GM23248 (cell line): ENCODE data around the gene FAM227B. TPM values are rescaled to one million over a fixed set of nuclear protein-coding genes. Genes with fewer than 3 reads are reported as not detected.
"Not testable (repeated sequence)": the region's sequence is repeated elsewhere in the genome, so short reads cannot be mapped to it uniquely, and the experiment has no call there.

Source experiments
- DNase-seq: peaks from one replicate; pipeline ENCODE4 v3.0.0-alpha.2; 2015
- H2AFZ ChIP-seq: fragments of 200-600 bp; sonication (generic); 2 replicates; pipeline ENCODE4 v1.6.1; 2016; ENCODE audit warnings: antibody characterized with exemption
- H3F3A ChIP-seq: fragments of 200-600 bp; sonication (generic); 2 replicates; pipeline ENCODE4 v1.6.1; 2016; ENCODE audit warnings: mild to moderate bottlenecking, antibody characterized with exemption, mixed run types; ENCODE audit not compliant: insufficient read depth
- H3K27ac ChIP-seq: fragments of 200-600 bp; sonication (generic); 2 replicates; pipeline ENCODE4 v1.5.1; 2016; ENCODE audit warnings: mild to moderate bottlenecking
- H3K27me3 ChIP-seq: fragments of 200-600 bp; sonication (generic); replicated peaks from 2 replicates; pipeline ENCODE4 v1.6.1; 2016; ENCODE audit warnings: mild to moderate bottlenecking; ENCODE audit not compliant: insufficient read depth
- H3K36me3 ChIP-seq: fragments of 200-600 bp; sonication (generic); 2 replicates; pipeline ENCODE4 v1.6.1; 2016; ENCODE audit warnings: low read depth, mild to moderate bottlenecking
- H3K4me1 ChIP-seq: fragments of 200-600 bp; sonication (generic); 2 replicates; pipeline ENCODE4 v1.6.1; 2016; ENCODE audit warnings: mild to moderate bottlenecking; ENCODE audit not compliant: insufficient read depth
- H3K4me2 ChIP-seq: fragments of 200-600 bp; sonication (generic); one replicate; pipeline ENCODE4 v1.6.1; 2016; ENCODE audit warnings: mild to moderate bottlenecking; ENCODE audit not compliant: unreplicated experiment
- H3K4me3 ChIP-seq: fragments of 200-600 bp; sonication (generic); 2 replicates; pipeline ENCODE4 v1.5.1; 2016; ENCODE audit warnings: mild to moderate bottlenecking
- H3K79me2 ChIP-seq: fragments of 200-600 bp; sonication (generic); 2 replicates; pipeline ENCODE4 v1.6.1; 2016; ENCODE audit warnings: mild to moderate bottlenecking; ENCODE audit not compliant: insufficient read depth
- H3K9ac ChIP-seq: fragments of 200-600 bp; sonication (generic); 2 replicates; pipeline ENCODE4 v1.6.1; 2016; ENCODE audit warnings: mild to moderate bottlenecking
- H3K9me2 ChIP-seq: fragments of 200-600 bp; sonication (generic); 2 replicates; pipeline ENCODE4 v1.6.1; 2016; ENCODE audit warnings: mixed run types, mild to moderate bottlenecking, moderate library complexity; ENCODE audit not compliant: insufficient read depth
- H3K9me3 ChIP-seq: fragments of 200-600 bp; sonication (generic); one replicate; pipeline ENCODE4 v1.6.1; 2017; ENCODE audit warnings: low read depth
- H4K20me1 ChIP-seq: fragments of 200-600 bp; sonication (generic); 2 replicates; pipeline ENCODE4 v1.6.0; 2016; ENCODE audit not compliant: insufficient read depth
- EZH2 ChIP-seq: fragments of 200-600 bp; sonication (generic); IDR thresholded peaks from 2 replicates; pipeline ENCODE4 v1.6.1; 2018; ENCODE audit warnings: antibody characterized with exemption, mild to moderate bottlenecking; ENCODE audit not compliant: insufficient read depth, poor library complexity, severe bottlenecking
- EZH2phosphoT487 ChIP-seq: fragments of 200-600 bp; sonication (generic); IDR thresholded peaks from 2 replicates; pipeline ENCODE4 v1.6.1; 2018; ENCODE audit warnings: antibody characterized with exemption, moderate library complexity, mild to moderate bottlenecking, low read depth; ENCODE audit not compliant: insufficient read depth
- WGBS, 2 experiments: methylation state at CpG; one replicate each; pipeline ENCODE4 v1.1.6; 2015 to 2017; ENCODE audit warnings: low lambda C conversion rate in 2 of 2, low coverage in 1 of 2; ENCODE audit errors: missing lambda C conversion rate in 2 of 2; 5-methylcytosine and 5-hydroxymethylcytosine counted together
- in situ Hi-C: fragments of 300-500 bp; cut with MboI; formaldehyde crosslinking; loops from 2 replicates; pipeline ENCODE4 v1.15.0; 2020
- polyA plus RNA-seq: library from polyadenylated mRNA; unstranded; fragments of >200 nt; fragmentation: Nextera tagmentation; extraction: Ambion mirVana; gene quantifications from 2 replicates; pipeline ENCODE4 v1.2.1, GENCODE V29; 2016
- total RNA-seq: library from RNA; depleted of rRNA; stranded (reverse); fragments of >200 nt; shearing (Covaris generic); gene quantifications from 2 replicates; pipeline ENCODE4 v1.2.3, GENCODE V29; 2014

Gene FAM227B
- total and polyA plus RNA-seq, 2 experiments from 2014 or later: 4.4 to 10.0 TPM

DNA sequence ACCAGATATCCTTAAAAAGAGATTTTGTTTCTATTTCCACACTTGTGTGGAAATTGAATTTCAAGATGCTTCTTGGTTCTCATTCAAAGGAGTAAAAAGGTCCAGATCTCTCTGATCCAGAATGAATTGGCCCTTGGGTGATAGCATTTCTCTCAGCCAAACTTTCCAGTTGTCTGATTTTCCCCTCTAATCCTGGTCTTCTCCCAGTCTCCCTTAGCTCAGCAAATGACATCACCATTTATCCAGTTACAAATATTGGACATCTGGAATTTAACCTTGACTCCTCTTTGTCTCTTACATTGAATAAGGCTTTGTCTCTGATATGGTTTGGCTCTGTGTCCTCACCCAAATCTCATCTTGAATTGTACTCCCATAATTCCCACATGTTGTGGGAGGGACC lies 207.8 kb downstream of the FAM227B start:
- Histone ChIP-seq H3K4me3 (no peak overlapping the region), H3K27me3 (no peaks in the 10 kb centered on the region), H3K36me3 (no peaks in the 10 kb centered on the region), H3K4me2 (no peak overlapping the region), H3K9me3 (no peaks in the 10 kb centered on the region), H3K27ac (no peak overlapping the region), H3K4me1 (peaks cover 19% of the 10 kb centered on the region), H3F3A (0 out of 2 replicates have a peak, but pooled peaks cover 4% of the 10 kb centered on the region), H3K79me2 (no peaks in the 10 kb centered on the region), H3K9me2 (no peaks in the 10 kb centered on the region), H2AFZ (no peak overlapping the region), H3K9ac (no peak overlapping the region), H4K20me1 (no peaks in the 10 kb centered on the region)
- in situ Hi-C loops: loop anchor here (25.0 kb wide), 1 partner anchor 550 kb away; no protein-coding TSS in a partner anchor
- DNase-seq: no peak
- TF ChIP-seq EZH2 (no peak), EZH2phosphoT487 (no peak)

DNA sequence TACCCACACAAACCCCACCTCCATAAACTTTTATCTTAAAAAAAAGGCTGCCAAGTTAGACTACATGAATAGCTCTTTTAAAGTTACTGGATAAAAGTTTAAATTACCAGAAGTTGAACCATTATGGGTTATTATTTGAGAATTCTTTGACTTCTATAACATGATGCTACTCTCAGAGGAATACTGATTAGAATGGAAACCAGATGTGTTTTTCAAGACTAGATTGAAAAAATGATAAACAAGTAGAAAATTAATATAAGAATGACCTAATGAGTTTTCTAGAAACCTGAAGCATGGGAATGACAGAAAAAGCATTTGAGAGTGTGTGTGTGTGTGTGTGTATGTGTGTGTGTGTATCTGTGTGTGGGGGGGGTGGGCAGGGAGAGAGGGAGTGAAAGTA lies 210.0 kb downstream of the FAM227B start:
- Histone ChIP-seq H3K4me3 (no peak overlapping the region), H3K9me3 (no peaks in the 10 kb centered on the region), H2AFZ (no peak overlapping the region), H3K79me2 (no peaks in the 10 kb centered on the region), H3K27me3 (no peaks in the 10 kb centered on the region), H3K9ac (no peak overlapping the region), H3K27ac (no peak overlapping the region), H3K4me2 (no peak overlapping the region), H3K4me1 (peaks cover 13% of the 10 kb centered on the region), H3K9me2 (no peaks in the 10 kb centered on the region), H3F3A (0 out of 2 replicates have a peak, but pooled peaks cover 4% of the 10 kb centered on the region), H4K20me1 (no peaks in the 10 kb centered on the region), H3K36me3 (no peaks in the 10 kb centered on the region)
- in situ Hi-C loops: loop anchor here (25.0 kb wide), 1 partner anchor 548 kb away; no protein-coding TSS in a partner anchor
- DNase-seq: no peak
- no peak for TF ChIP-seq EZH2
- TF ChIP-seq EZH2phosphoT487: no peak

DNA sequence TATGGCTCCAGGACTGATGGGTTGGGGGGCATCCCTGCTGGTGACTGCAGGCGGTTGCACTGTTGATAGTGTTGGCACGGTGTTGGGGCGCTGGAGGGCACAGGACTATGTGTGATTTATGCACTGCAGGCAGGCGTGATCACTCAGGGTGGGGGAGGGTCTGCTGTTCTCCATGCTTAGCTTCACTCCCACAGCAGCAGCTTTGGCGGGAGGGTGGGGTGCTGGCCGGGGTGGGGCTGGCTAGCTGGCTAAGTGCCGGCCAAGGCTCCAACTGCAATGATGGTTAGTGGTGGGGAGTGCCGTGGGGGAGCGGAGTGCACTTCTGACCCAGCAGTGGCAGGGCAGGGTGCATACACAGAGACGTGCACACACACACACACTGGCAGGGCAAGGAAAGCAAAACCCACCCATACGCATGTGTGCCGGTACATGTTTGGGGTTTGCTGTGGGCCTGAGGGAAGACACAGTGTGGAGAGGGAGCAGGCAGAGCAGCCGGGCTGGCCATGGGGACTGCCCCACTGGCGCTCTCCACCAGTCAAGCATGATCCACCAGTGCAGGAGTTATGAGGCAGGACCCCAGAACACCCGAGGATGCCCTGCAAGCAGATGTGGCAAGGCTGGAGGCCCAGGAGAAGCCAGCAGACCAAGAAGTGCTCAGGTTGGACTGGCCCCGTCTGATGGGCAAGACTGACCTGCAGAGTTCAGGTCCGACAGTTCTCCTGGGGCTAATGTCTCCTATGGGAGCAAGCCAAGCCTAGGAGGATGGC lies 214.1 kb downstream of the FAM227B start:
- H3K36me3 ChIP-seq: no peaks in the 10 kb centered on the region
- no peak for DNase-seq
- peaks cover 3% of the 10 kb centered on the region; the same call in 1 of the 2 replicates for H3K4me1 ChIP-seq
- no peak overlapping the region for H3K4me3 ChIP-seq
- no peaks in the 10 kb centered on the region for H3K9me2 ChIP-seq
- no peaks in the 10 kb centered on the region for H3K79me2 ChIP-seq
- no peaks in the 10 kb centered on the region for H3K27me3 ChIP-seq
- H2AFZ ChIP-seq: no peak overlapping the region
- in situ Hi-C loops: loop anchor here (25.0 kb wide), 1 partner anchor 544 kb away; no protein-coding TSS in a partner anchor
- H3K9me3 ChIP-seq: no peaks in the 10 kb centered on the region
- no peaks in the 10 kb centered on the region for H4K20me1 ChIP-seq
- H3K9ac ChIP-seq: no peak overlapping the region
- WGBS, 2 experiments: 88 to 91% methylated on average over 15 to 17 of the region's 17 CpGs
- TF ChIP-seq EZH2phosphoT487 (no peak), EZH2 (no peak)
- no peaks in the 10 kb centered on the region for H3F3A ChIP-seq
- no peak overlapping the region for H3K27ac ChIP-seq
- no peak overlapping the region for H3K4me2 ChIP-seq

DNA sequence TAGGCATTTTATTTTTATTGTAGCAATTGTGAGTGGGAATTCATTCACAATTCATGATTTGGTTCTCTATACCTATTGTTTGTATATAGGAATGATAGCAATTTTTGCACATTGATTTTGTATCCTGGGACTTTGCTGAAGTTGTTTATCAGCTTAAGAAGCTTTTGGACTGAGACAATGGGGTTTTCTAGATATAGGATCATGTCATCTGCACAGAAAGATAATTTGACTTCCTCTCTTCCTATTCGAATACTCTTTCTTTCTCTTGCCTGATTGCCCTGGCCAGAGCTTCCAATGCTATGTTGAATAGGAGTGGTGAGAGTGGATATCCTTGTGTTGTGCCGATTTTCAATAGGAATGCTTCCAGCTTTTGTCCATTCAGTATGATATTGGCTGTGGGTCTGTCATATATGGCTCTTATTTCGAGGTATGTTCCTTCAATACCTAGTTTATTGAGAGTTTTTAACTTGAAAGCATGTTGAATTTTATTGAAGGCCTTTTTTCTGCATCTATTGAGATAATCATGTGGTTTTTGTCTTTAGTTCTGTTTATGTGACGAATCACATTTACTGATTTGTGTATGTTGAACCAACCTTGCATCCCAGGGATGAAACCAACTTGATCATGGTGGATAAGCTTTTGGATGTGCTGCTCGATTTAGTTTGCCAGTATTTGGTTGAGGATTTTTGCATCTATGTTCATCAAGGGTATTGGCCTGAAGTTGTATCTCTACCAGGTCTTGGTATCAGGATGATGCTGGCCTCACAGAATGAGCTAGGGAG lies 217.9 kb downstream of the FAM227B start:
- not testable (repeated sequence) for H4K20me1 ChIP-seq, H3K79me2 ChIP-seq, H3K27me3 ChIP-seq, DNase-seq, H3K4me3 ChIP-seq, H3K4me2 ChIP-seq, H3K9ac ChIP-seq, H3K9me3 ChIP-seq, H3F3A ChIP-seq, H3K27ac ChIP-seq, H3K36me3 ChIP-seq, H3K9me2 ChIP-seq, H2AFZ ChIP-seq, H3K4me1 ChIP-seq
- WGBS, 2 experiments: 63% methylated on average over 5 of the region's 5 CpGs
- in situ Hi-C loops: loop anchor here (25.0 kb wide), 1 partner anchor 540 kb away; no protein-coding TSS in a partner anchor
